Breast epithelium (tissue), 3 donors: ENCODE data around the gene CHN1.

ENCODE experiments used
- CTCF ChIP-seq, 3 donors: fragments of 450-650 bp; IDR thresholded peaks; one replicate each; pipeline ENCODE4 v1.5.1; 2016 to 2017; ENCODE audit warnings: antibody characterized with exemption in 3 of 3, mild to moderate bottlenecking in 3 of 3, moderate library complexity in 3 of 3
- POLR2A ChIP-seq: fragments of 450-650 bp; IDR thresholded peaks from one replicate; pipeline ENCODE4 v1.6.1; 2016; ENCODE audit warnings: antibody characterized with exemption, mild to moderate bottlenecking, moderate library complexity
- POLR2AphosphoS5 ChIP-seq, 3 donors: sonication (generic); formaldehyde crosslinking; IDR thresholded peaks; one replicate each; pipeline ENCODE4 v1.6.1; 2017; ENCODE audit warnings: antibody characterized with exemption in 3 of 3

- TF ChIP-seq CTCF (IDR thresholded peaks at IDR 0.05) = no peak
- TF ChIP-seq POLR2A = no peak
- TF ChIP-seq POLR2AphosphoS5 (IDR thresholded peaks at IDR 0.05) = no peak
Measured at GRCh38 chr2:174839662-174840061, 165.5 kb downstream of the CHN1 start.
